HL-60 (cell line): Measurements from ENCODE around the gene EFNA1.

Source experiments
- DNase-seq, 2 experiments: peaks; one replicate each; pipeline ENCODE4 v3.0.0-alpha.2; 2010 to 2020; ENCODE audit warnings: low read depth in 1 of 2, low spot score in 1 of 2
- H3K27ac ChIP-seq: fragments of 250-450 bp; sonication (Bioruptor Pico); replicated peaks from 2 replicates; pipeline ENCODE4 v1.5.1; 2020; ENCODE audit warnings: mild to moderate bottlenecking, moderate library complexity
- H3K27me3 ChIP-seq: fragments of 250-450 bp; sonication (Bioruptor Pico); 2 replicates; pipeline ENCODE4 v1.5.1; 2021; ENCODE audit warnings: mild to moderate bottlenecking, moderate library complexity; ENCODE audit not compliant: insufficient read depth, poor library complexity, severe bottlenecking
- H3K4me3 ChIP-seq: replicated peaks from 2 replicates; pipeline ENCODE4 v1.5.1; 2011; ENCODE audit warnings: mild to moderate bottlenecking, control low read depth, low read length; ENCODE audit not compliant: insufficient read depth
- CTCF ChIP-seq: IDR thresholded peaks from one replicate; pipeline ENCODE4 v1.5.1; 2011; ENCODE audit warnings: low read length, control low read depth, inconsistent platforms; ENCODE audit not compliant: insufficient read depth
- GABPA ChIP-seq: IDR thresholded peaks from 2 replicates; pipeline ENCODE4 v1.6.1; 2012; ENCODE audit warnings: low read depth
- POLR2AphosphoS5 ChIP-seq: IDR thresholded peaks from 2 replicates; pipeline ENCODE4 v1.6.1; 2012; ENCODE audit warnings: low read depth
- REST ChIP-seq: IDR thresholded peaks from 2 replicates; pipeline ENCODE4 v1.6.1; 2012; ENCODE audit warnings: low read depth; ENCODE audit not compliant: insufficient replicate concordance
- SPI1 ChIP-seq: IDR thresholded peaks from 2 replicates; pipeline ENCODE4 v1.6.1; 2012; ENCODE audit warnings: low read depth, mild to moderate bottlenecking, borderline replicate concordance

The EFNA1 gene

GRCh38 chr1:155099331-155099730 is 28.3 kb upstream of the EFNA1 start:
- no peak for TF ChIP-seq REST
- TF ChIP-seq CTCF, result no peak
- no peak for TF ChIP-seq SPI1
- TF ChIP-seq POLR2AphosphoS5, result no peak
- TF ChIP-seq GABPA, result no peak
- Histone ChIP-seq H3K4me3 (no peak overlapping the region), H3K27ac (no peak overlapping the region), H3K27me3 (peaks cover 3% of the 10 kb centered on the region)
- no peak for DNase-seq

- TF ChIP-seq GABPA (no peak), CTCF (no peak), POLR2AphosphoS5 (no peak), REST (no peak), SPI1 (no peak)
- Histone ChIP-seq H3K27ac (no peak overlapping the region), H3K27me3 (no peaks in the 10 kb centered on the region), H3K4me3 (no peak overlapping the region)
- DNase-seq, result no peak
Measured at GRCh38 chr1:155103325-155103724, 24.4 kb upstream of the EFNA1 start.

DNA sequence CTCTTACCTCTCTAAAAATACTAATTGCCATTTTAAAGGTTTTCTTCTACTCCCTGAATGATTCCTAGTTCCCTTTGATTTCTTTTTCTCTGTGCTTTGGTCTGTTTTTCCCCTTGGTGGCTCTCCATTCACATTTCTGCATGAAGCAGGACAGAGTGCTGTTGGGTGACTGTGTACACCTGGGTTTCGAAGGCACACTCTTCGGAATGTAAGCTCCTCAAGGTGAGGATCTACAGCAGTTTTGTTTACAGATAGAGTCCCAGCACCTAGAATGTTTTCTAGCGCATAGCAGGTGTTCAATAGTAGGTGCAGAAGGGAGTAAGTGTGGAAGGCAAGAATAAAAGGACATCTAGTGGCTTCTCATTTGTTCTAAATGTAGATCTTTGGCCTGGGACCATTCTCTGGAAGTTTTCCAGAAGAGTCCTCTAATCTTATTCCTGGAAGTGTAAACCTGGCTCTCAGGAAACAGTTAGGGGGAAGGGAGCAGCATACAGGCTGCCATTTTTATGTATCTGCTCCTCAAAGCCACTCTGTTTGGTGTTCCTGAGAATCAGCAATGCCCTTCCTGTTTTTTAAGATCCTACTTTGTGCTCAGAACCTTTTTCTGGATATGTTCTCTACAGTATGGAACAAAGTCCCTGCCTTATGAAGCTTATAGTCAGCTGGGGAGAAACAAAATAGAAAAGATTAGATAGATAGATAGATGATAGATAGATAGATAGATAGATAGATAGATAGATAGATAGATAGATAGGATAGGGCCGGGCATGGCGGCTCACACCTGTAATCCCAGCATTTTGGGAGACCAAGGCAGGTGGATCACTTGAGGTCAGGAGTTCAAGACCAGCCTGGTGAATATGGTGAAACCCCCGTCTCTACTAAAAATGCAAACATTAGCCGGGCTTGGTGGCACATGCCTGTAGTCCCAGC is 22.8 kb upstream of the EFNA1 start:
- Histone ChIP-seq H3K27ac (no peak overlapping the region), H3K4me3 (no peak overlapping the region), H3K27me3 (no peaks in the 10 kb centered on the region)
- no peak for DNase-seq
- TF ChIP-seq GABPA (no peak), SPI1 (no peak), POLR2AphosphoS5 (no peak), REST (no peak), CTCF (no peak)
